Neural progenitor cell (in vitro differentiated cells): ENCODE measurements around the gene ATP6V0A4. TPM values are rescaled to one million over a fixed set of nuclear protein-coding genes. Genes with fewer than 3 reads are reported as not detected.

Source experiments
- DNase-seq: peaks from one replicate; pipeline ENCODE4 v3.0.0-alpha.2; 2016; ENCODE audit warnings: low spot score
- H2AFZ ChIP-seq: fragments of 200-600 bp; sonication (generic); replicated peaks from 2 replicates; pipeline ENCODE4 v1.6.1; 2016; ENCODE audit warnings: antibody characterized with exemption
- H3F3A ChIP-seq: fragments of 200-600 bp; sonication (generic); 2 replicates; pipeline ENCODE4 v1.6.1; 2016; ENCODE audit warnings: antibody characterized with exemption, low read depth
- H3K27ac ChIP-seq: fragments of 200-600 bp; sonication (generic); 2 replicates; pipeline ENCODE4 v1.5.1; 2016; ENCODE audit warnings: mild to moderate bottlenecking
- H3K27me3 ChIP-seq: fragments of 200-600 bp; sonication (generic); 2 replicates; pipeline ENCODE4 v1.6.1; 2016; ENCODE audit warnings: mild to moderate bottlenecking, moderate library complexity
- H3K36me3 ChIP-seq: fragments of 200-600 bp; sonication (generic); 2 replicates; pipeline ENCODE4 v1.5.1; 2016
- H3K4me1 ChIP-seq: fragments of 200-600 bp; sonication (generic); 2 replicates; pipeline ENCODE4 v1.6.1; 2016; ENCODE audit warnings: mixed run types
- H3K4me2 ChIP-seq: fragments of 200-600 bp; sonication (generic); 2 replicates; pipeline ENCODE4 v1.6.1; 2016
- H3K4me3 ChIP-seq: fragments of 200-600 bp; sonication (generic); 2 replicates; pipeline ENCODE4 v1.5.1; 2016
- H3K79me2 ChIP-seq: fragments of 200-600 bp; sonication (generic); 2 replicates; pipeline ENCODE4 v1.6.1; 2016; ENCODE audit warnings: low read depth
- H3K9ac ChIP-seq: fragments of 200-600 bp; sonication (generic); 2 replicates; pipeline ENCODE4 v1.6.1; 2016
- H3K9me3 ChIP-seq: fragments of 200-600 bp; sonication (generic); 2 replicates; pipeline ENCODE4 v1.5.1; 2016; ENCODE audit warnings: low read depth
- H4K20me1 ChIP-seq: fragments of 200-600 bp; sonication (generic); 2 replicates; pipeline ENCODE4 v1.6.1; 2016; ENCODE audit warnings: low read depth
- H3K27ac Mint-ChIP-seq: 3 replicates; pipeline ENCODE4 v1.8.0; 2021; ENCODE audit warnings: mixed read lengths
- H3K27me3 Mint-ChIP-seq: 2 replicates; pipeline ENCODE4 v1.8.0; 2022; ENCODE audit warnings: low read depth, mild to moderate bottlenecking, inconsistent platforms, moderate library complexity, mixed read lengths; ENCODE audit not compliant: insufficient read depth
- H3K36me3 Mint-ChIP-seq: 3 replicates; pipeline ENCODE4 v1.8.0; 2021; ENCODE audit warnings: mixed read lengths
- H3K4me1 Mint-ChIP-seq: 3 replicates; pipeline ENCODE4 v1.8.0; 2021; ENCODE audit warnings: mixed read lengths
- H3K4me3 Mint-ChIP-seq: 3 replicates; pipeline ENCODE4 v1.8.0; 2021; ENCODE audit warnings: mild to moderate bottlenecking, moderate library complexity, mixed read lengths
- H3K9me3 Mint-ChIP-seq: 3 replicates; pipeline ENCODE4 v1.8.0; 2020; ENCODE audit warnings: mixed read lengths
- EZH2 ChIP-seq: fragments of 200-600 bp; sonication (generic); IDR thresholded peaks from 2 replicates; pipeline ENCODE4 v1.6.1; 2017; ENCODE audit warnings: antibody characterized with exemption, mild to moderate bottlenecking, moderate library complexity
- EZH2phosphoT487 ChIP-seq: fragments of 200-600 bp; sonication (generic); IDR thresholded peaks from 2 replicates; pipeline ENCODE4 v1.6.1; 2017; ENCODE audit warnings: antibody characterized with exemption
- total RNA-seq: library from RNA; depleted of rRNA; stranded (reverse); fragments of >200 nt; gene quantifications from 2 replicates; pipeline ENCODE4 v1.2.3, GENCODE V29; 2015; ENCODE audit warnings: low replicate concordance
- TF ChIP-seq, protein P1 (sequence below): fragments of 200-600 bp; sonication (generic); IDR thresholded peaks from 2 replicates; pipeline ENCODE4 v1.5.1; 2017; ENCODE audit warnings: antibody characterized with exemption, mild to moderate bottlenecking

Gene ATP6V0A4
- total RNA-seq, 1 donor from 2014 or later, result 0.36 TPM

- H3K4me1 ChIP-seq, result no peaks in the 10 kb centered on the region
- Mint-ChIP-seq H3K27ac (no peak overlapping the region), H3K9me3 (no peaks in the 10 kb centered on the region), H3K36me3 (no peaks in the 10 kb centered on the region), H3K27me3 (peaks cover 2% of the 10 kb centered on the region), H3K4me1 (no peaks in the 10 kb centered on the region), H3K4me3 (no peak overlapping the region)
- H3K79me2 ChIP-seq, result no peaks in the 10 kb centered on the region
- H3K27me3 ChIP-seq, result no peaks in the 10 kb centered on the region
- no peak overlapping the region for H3K9ac ChIP-seq
- no peak overlapping the region for H3K4me2 ChIP-seq
- H3K9me3 ChIP-seq, result no peaks in the 10 kb centered on the region
- no peak for DNase-seq
- TF ChIP-seq EZH2phosphoT487 (no peak), EZH2 (no peak)
- TF ChIP-seq, protein P1, sequence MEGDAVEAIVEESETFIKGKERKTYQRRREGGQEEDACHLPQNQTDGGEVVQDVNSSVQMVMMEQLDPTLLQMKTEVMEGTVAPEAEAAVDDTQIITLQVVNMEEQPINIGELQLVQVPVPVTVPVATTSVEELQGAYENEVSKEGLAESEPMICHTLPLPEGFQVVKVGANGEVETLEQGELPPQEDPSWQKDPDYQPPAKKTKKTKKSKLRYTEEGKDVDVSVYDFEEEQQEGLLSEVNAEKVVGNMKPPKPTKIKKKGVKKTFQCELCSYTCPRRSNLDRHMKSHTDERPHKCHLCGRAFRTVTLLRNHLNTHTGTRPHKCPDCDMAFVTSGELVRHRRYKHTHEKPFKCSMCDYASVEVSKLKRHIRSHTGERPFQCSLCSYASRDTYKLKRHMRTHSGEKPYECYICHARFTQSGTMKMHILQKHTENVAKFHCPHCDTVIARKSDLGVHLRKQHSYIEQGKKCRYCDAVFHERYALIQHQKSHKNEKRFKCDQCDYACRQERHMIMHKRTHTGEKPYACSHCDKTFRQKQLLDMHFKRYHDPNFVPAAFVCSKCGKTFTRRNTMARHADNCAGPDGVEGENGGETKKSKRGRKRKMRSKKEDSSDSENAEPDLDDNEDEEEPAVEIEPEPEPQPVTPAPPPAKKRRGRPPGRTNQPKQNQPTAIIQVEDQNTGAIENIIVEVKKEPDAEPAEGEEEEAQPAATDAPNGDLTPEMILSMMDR, result no peak
- no peaks in the 10 kb centered on the region for H3K36me3 ChIP-seq
- no peaks in the 10 kb centered on the region for H3F3A ChIP-seq
- no peak overlapping the region for H3K27ac ChIP-seq
- no peak overlapping the region for H2AFZ ChIP-seq
- no peak overlapping the region for H3K4me3 ChIP-seq
- H4K20me1 ChIP-seq, result no peaks in the 10 kb centered on the region
Observed at GRCh38 chr7:138684340-138684739, 113.7 kb downstream of the ATP6V0A4 start.

GRCh38 chr7:138679793-138680192 is 118.2 kb downstream of the ATP6V0A4 start:
- Mint-ChIP-seq H3K27me3 (no peaks in the 10 kb centered on the region), H3K27ac (no peak overlapping the region), H3K4me1 (no peaks in the 10 kb centered on the region), H3K9me3 (no peaks in the 10 kb centered on the region), H3K36me3 (no peaks in the 10 kb centered on the region), H3K4me3 (no peak overlapping the region)
- Histone ChIP-seq H3K4me1 (peaks cover 5% of the 10 kb centered on the region), H3F3A (peaks cover 4% of the 10 kb centered on the region), H4K20me1 (no peaks in the 10 kb centered on the region), H2AFZ (no peak overlapping the region), H3K9me3 (no peaks in the 10 kb centered on the region), H3K36me3 (no peaks in the 10 kb centered on the region), H3K9ac (no peak overlapping the region), H3K79me2 (no peaks in the 10 kb centered on the region), H3K27ac (no peak overlapping the region), H3K4me3 (no peak overlapping the region), H3K27me3 (no peaks in the 10 kb centered on the region), H3K4me2 (no peak overlapping the region)
- TF ChIP-seq EZH2phosphoT487, result no peak
- TF ChIP-seq EZH2, result no peak
- TF ChIP-seq, protein P1, result no peak
- no peak for DNase-seq

- Histone ChIP-seq H4K20me1 (no peaks in the 10 kb centered on the region), H3K4me2 (no peak overlapping the region), H3K9ac (no peak overlapping the region), H2AFZ (no peak overlapping the region), H3K79me2 (no peaks in the 10 kb centered on the region), H3F3A (peaks cover 3% of the 10 kb centered on the region), H3K27me3 (no peaks in the 10 kb centered on the region), H3K4me3 (no peak overlapping the region), H3K4me1 (no peaks in the 10 kb centered on the region), H3K36me3 (no peaks in the 10 kb centered on the region), H3K9me3 (no peaks in the 10 kb centered on the region), H3K27ac (no peak overlapping the region)
- Mint-ChIP-seq H3K4me1 (peaks cover 2% of the 10 kb centered on the region), H3K9me3 (no peaks in the 10 kb centered on the region), H3K27me3 (no peaks in the 10 kb centered on the region), H3K27ac (no peak overlapping the region), H3K4me3 (no peak overlapping the region), H3K36me3 (no peaks in the 10 kb centered on the region)
- DNase-seq, result no peak
- TF ChIP-seq EZH2phosphoT487 (no peak), EZH2 (no peak)
- TF ChIP-seq, protein P1, result no peak
Observed at GRCh38 chr7:138670594-138670993, 127.4 kb downstream of the ATP6V0A4 start.
